AG09319 (cell line): Measurements from ENCODE around the gene PSTK.

Source experiments
- DNase-seq: peaks from one replicate; pipeline ENCODE4 v3.0.0-alpha.2; 2010; ENCODE audit warnings: low read depth; ENCODE audit errors: extremely low read depth
- CTCF ChIP-seq: IDR thresholded peaks from 2 replicates; pipeline ENCODE4 v1.5.1; 2011; ENCODE audit warnings: low read depth, mild to moderate bottlenecking, inconsistent platforms, low read length, moderate library complexity

Gene PSTK

GRCh38 chr10:123031124-123031523, 50.9 kb downstream of the PSTK start:
- no peak for TF ChIP-seq CTCF
- no peak for DNase-seq

DNA sequence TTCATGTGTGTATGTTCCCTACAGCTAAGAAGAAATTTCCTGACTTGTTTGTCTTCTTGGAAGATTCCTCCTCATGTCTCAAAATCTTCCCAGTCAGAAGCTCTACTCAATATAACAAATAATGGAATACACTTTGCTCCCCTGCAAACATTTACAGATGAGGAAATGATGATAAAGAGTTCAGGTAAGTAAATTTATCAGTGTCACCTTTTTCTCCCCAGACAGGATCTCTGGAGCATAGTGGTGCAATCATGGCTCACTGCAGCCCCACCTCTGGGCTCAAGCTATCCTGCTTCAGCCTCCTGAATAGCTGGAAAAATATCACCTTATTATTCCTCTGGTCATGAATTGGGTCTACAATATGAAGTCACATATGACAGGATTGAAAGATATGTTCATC, 54.1 kb downstream of the PSTK start:
- TF ChIP-seq CTCF, result no peak
- DNase-seq, result no peak

DNA sequence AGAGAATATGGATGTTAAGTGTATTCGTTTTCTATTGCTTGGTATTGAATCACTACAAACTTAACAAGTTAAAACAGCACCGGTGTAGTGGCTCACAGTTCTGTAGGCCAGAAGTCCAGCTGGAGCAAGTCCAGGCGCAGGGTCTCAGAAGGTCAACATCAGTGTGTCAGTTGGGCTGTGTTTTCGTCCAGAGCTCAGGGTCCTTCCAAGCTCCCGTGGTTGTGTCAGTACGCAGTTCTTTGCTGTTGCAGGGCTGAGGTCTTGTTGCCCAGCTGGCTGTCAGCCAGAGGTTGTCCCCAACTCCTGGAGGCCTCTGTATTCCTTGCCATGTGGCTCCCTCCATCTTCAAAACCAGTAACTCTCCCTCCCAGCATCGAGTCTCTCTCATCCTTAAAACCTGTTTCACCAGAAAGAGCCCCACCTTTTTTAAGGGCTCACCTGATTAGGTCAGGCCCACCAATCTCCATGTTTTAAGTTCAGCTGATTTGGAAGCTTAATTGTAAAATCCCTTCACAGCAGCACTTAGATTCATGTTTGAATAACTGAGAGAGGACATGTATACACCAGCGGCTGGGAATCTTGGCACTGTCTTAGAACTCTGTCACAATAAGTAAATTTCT, 55.4 kb downstream of the PSTK start:
- DNase-seq, result no peak

DNA sequence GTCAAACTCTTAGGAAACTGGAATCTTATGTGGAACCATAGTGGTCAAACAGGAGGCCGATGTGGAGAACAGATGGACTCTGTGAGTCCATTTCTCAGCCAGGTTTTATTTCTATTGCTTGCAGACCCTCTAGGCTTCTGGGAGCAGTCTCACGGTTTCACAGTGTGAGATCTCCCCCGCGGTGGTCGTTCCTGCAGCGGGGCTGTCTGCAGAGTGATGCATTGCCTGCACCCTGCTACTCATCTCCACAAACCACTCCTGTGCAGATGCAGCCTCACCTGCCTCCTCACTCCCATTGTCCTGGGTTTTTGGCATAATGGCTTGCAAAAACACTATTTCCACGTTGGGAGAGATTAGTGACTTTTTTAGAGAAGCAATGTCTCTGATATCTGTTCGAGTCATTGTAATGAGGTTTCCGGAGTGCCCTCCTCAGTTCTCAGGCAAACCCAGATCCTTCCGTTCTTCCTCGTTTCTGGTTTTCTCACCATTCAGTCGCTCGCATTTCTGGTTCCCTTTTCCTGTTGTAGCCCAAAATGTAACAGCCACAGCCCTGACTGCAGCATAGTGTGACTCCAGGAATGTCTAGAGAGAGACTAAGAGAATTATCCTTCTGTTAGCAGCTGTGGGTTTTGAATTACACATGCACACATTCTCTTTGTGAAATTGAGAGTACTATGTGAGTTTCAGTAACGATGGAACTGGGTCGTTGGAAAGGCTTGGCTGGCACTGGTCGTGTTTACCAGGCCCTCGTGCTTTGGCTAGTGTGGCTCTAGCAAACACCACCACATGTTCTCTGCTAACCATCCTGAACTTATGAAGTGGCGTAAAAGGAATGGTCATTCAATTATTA, 58.8 kb downstream of the PSTK start:
- TF ChIP-seq CTCF, result no peak
- DNase-seq, result no peak

More for the DNA sequence above, 55.4 kb downstream of the PSTK start:
- no peak for TF ChIP-seq CTCF

- TF ChIP-seq CTCF, result no peak
- no peak for DNase-seq
These were observed 59.4 kb downstream of the PSTK start for GRCh38 chr10:123039632-123039930.
